K562 (cell line): Measurements from ENCODE around the gene CD14. TPM values are rescaled to one million over a fixed set of nuclear protein-coding genes. Genes with fewer than 3 reads are reported as not detected.
A peak's percentile ranks its signal among the peaks of the same experiment; 100 is the strongest.

Source experiments
- ATF6 ChIP-seq: sonication (generic); formaldehyde crosslinking; IDR thresholded peaks from 2 replicates; pipeline ENCODE4 v1.4.0; 2020; ENCODE audit warnings: mild to moderate bottlenecking, missing genetic modification reagents
- C11orf30 ChIP-seq: fragments of 450-650 bp; IDR thresholded peaks from 2 replicates; pipeline ENCODE4 v1.6.1; 2016; ENCODE audit warnings: low read depth, mild to moderate bottlenecking
- CHAMP1 ChIP-seq: fragments of 450-650 bp; IDR thresholded peaks from 2 replicates; pipeline ENCODE4 v1.6.1; 2016; ENCODE audit warnings: mild to moderate bottlenecking
- E2F6 ChIP-seq, 2 experiments: IDR thresholded peaks; 2 replicates each; pipeline ENCODE4 v1.6.1; 2011; ENCODE audit warnings: borderline replicate concordance in 1 of 2, control low read depth in 1 of 2, low read depth in 1 of 2, low read length in 1 of 2, mild to moderate bottlenecking in 1 of 2, mixed read lengths in 1 of 2, moderate library complexity in 1 of 2; ENCODE audit not compliant: insufficient read depth in 1 of 2, insufficient read length in 1 of 2, poor library complexity in 1 of 2, severe bottlenecking in 1 of 2; ENCODE audit errors: extremely low read depth in 1 of 2
- GTF2F1 ChIP-seq: IDR thresholded peaks from 2 replicates; pipeline ENCODE4 v1.6.1; 2011; ENCODE audit warnings: low read depth, low read length, improper control_type of control experiment
- KDM4B ChIP-seq, 2 experiments: fragments of 450-650 bp in 1 of 2; sonication (generic) in 1 of 2; IDR thresholded peaks; 2 replicates each; pipeline ENCODE4 v1.6.1; 2016 to 2017; ENCODE audit warnings: borderline replicate concordance in 2 of 2, antibody characterized with exemption in 1 of 2, low read depth in 1 of 2, mild to moderate bottlenecking in 1 of 2
- MCM3 ChIP-seq: fragments of 450-650 bp; IDR thresholded peaks from 2 replicates; pipeline ENCODE4 v1.6.1; 2016
- NCOR1 ChIP-seq: fragments of 450-650 bp; IDR thresholded peaks from 2 replicates; pipeline ENCODE4 v1.6.1; 2016; ENCODE audit warnings: mild to moderate bottlenecking, moderate library complexity
- PURB ChIP-seq: sonication (generic); formaldehyde crosslinking; IDR thresholded peaks from 2 replicates; pipeline ENCODE4 v1.9.0; 2021; ENCODE audit warnings: low read depth, mild to moderate bottlenecking, missing genetic modification reagents
- RBM25 ChIP-seq: fragments of 200-400 bp; formaldehyde crosslinking; IDR thresholded peaks from 2 replicates; pipeline ENCODE4 v1.6.1; 2018; ENCODE audit warnings: low read length, low read depth, moderate library complexity; ENCODE audit not compliant: severe bottlenecking
- TRIM24 ChIP-seq, 2 experiments: fragments of 450-650 bp; IDR thresholded peaks; 2 replicates each; pipeline ENCODE4 v1.6.1; 2016
- ZBTB2 ChIP-seq: fragments of 450-650 bp; IDR thresholded peaks from 2 replicates; pipeline ENCODE4 v1.6.1; 2016; ENCODE audit warnings: antibody characterized with exemption
- ZNF146 ChIP-seq: IDR thresholded peaks from one replicate; pipeline ENCODE4 v1.6.1; 2018; ENCODE audit warnings: missing compliant biosample characterization; ENCODE audit not compliant: unreplicated experiment
- ZNF274 ChIP-seq: IDR thresholded peaks from 2 replicates; pipeline ENCODE4 v1.6.1; 2011; ENCODE audit warnings: low read depth, mild to moderate bottlenecking, low read length, moderate library complexity, borderline replicate concordance
- ZNF655 ChIP-seq: fragments of 250-450 bp; sonication (Bioruptor Pico); IDR thresholded peaks from 2 replicates; pipeline ENCODE4 v1.5.0; 2021
- ZNF699 ChIP-seq: fragments of 250-450 bp; sonication (Bioruptor Pico); IDR thresholded peaks from 2 replicates; pipeline ENCODE4 v1.8.0; 2021; ENCODE audit warnings: mild to moderate bottlenecking, moderate library complexity; ENCODE audit not compliant: insufficient replicate concordance
- polyA plus RNA-seq, 8 experiments: library from polyadenylated mRNA; depleted of rRNA in 4 of 8; stranded (reverse) in 5 of 8; unstranded in 3 of 8; fragments of >200 nt; fragmentation: Nextera tagmentation in 2 of 8; fragmentation: Illumina TruSeq in 1 of 8; extraction: Ambion mirVana in 2 of 8; extraction: Trizol in 1 of 8; gene quantifications; 2 replicates each; pipeline versions ENCODE4 v1.2.1 to v1.2.3, GENCODE V29; 2011 to 2014; ENCODE audit warnings: inconsistent platforms in 1 of 8, missing spikeins in 1 of 8
- total RNA-seq, 7 experiments: library from RNA; depleted of rRNA in 6 of 7; stranded (reverse); fragments of >200 nt in 6 of 7; fragmentation: Illumina TruSeq in 2 of 7; extraction: Trizol in 2 of 7; gene quantifications; 2 replicates each; pipeline versions ENCODE4 v1.2.1 to v1.2.3, GENCODE V29; 2011 to 2021; ENCODE audit warnings: low replicate concordance in 1 of 7

The CD14 gene
- total and polyA plus RNA-seq, 9 of the 15 experiments (the other 6 are each of a cell fraction or from before 2014, with no cell fraction given): 0.07 to 0.47 (median 0.14) TPM; not detected in 2

- peak; percentile 15 to 17 for TF ChIP-seq E2F6 (IDR thresholded peaks at IDR 0.05; ENCODE audit: borderline replicate concordance in 1 of 2, extremely low read depth in 1 of 2, insufficient read depth in 1 of 2, insufficient read length in 1 of 2, low read depth in 1 of 2, low read length in 1 of 2, poor library complexity in 1 of 2, severe bottlenecking in 1 of 2)
- TF ChIP-seq CHAMP1: no peak
- no peak for TF ChIP-seq ZNF699 (CRISPR knock-in tag)
- no peak for TF ChIP-seq ZNF146
- peak in 1 of 2 experiments; percentile 93; a peak in 1 of 4 replicates for TF ChIP-seq KDM4B (IDR thresholded peaks at IDR 0.05; ENCODE audit: borderline replicate concordance in 2 of 2, low read depth in 1 of 2)
- peak; percentile 79 for TF ChIP-seq NCOR1
- TF ChIP-seq ZNF274: no peak
- peak; percentile 16; the same call in 1 of the 2 replicates for TF ChIP-seq ZBTB2
- no peak for TF ChIP-seq PURB (CRISPR knock-in tag)
- peak; percentile 53; the same call in 1 of the 2 replicates for TF ChIP-seq C11orf30
- no peak for TF ChIP-seq MCM3
- TF ChIP-seq GTF2F1: 0 out of 2 replicates have a peak, but pooled peaks have one; percentile 34
- TF ChIP-seq ZNF655 (CRISPR knock-in tag): no peak
- TF ChIP-seq ATF6 (CRISPR knock-in tag): peak; percentile 87
- TF ChIP-seq TRIM24 (IDR thresholded peaks at IDR 0.05): peak in 1 of 2 experiments; percentile 75; a peak in 2 of 4 replicates
- no peak for TF ChIP-seq RBM25
Measured at GRCh38 chr5:140664359-140665119, 31.6 kb upstream of the CD14 start, which contains the start of gene WDR55 (continued).
